Fibroblast of villous mesenchyme (primary cell): Measurements from ENCODE around the gene DAPK2. TPM values are rescaled to one million over a fixed set of nuclear protein-coding genes. Genes with fewer than 3 reads are reported as not detected.
A peak's percentile ranks its signal among the peaks of the same experiment; 100 is the strongest.

ENCODE experiments used
- DNase-seq: peaks from one replicate; pipeline ENCODE4 v3.0.0-alpha.2; 2010; ENCODE audit warnings: low read depth
- H3K4me3 ChIP-seq: 2 replicates; pipeline ENCODE4 v1.5.1; 2011; ENCODE audit warnings: low read depth, mild to moderate bottlenecking, low read length
- total RNA-seq: library from RNA; depleted of rRNA; stranded (reverse); fragments of >200 nt; gene quantifications from 2 replicates; pipeline ENCODE4 v1.2.3, GENCODE V29; 2012
- TF ChIP-seq, protein P1 (sequence below): IDR thresholded peaks from 2 replicates; pipeline ENCODE4 v1.5.1; 2012; ENCODE audit warnings: low read depth, mild to moderate bottlenecking, low read length; ENCODE audit not compliant: insufficient read depth

The DAPK2 gene
- total RNA-seq, 1 donor: 8.2 TPM

DNA sequence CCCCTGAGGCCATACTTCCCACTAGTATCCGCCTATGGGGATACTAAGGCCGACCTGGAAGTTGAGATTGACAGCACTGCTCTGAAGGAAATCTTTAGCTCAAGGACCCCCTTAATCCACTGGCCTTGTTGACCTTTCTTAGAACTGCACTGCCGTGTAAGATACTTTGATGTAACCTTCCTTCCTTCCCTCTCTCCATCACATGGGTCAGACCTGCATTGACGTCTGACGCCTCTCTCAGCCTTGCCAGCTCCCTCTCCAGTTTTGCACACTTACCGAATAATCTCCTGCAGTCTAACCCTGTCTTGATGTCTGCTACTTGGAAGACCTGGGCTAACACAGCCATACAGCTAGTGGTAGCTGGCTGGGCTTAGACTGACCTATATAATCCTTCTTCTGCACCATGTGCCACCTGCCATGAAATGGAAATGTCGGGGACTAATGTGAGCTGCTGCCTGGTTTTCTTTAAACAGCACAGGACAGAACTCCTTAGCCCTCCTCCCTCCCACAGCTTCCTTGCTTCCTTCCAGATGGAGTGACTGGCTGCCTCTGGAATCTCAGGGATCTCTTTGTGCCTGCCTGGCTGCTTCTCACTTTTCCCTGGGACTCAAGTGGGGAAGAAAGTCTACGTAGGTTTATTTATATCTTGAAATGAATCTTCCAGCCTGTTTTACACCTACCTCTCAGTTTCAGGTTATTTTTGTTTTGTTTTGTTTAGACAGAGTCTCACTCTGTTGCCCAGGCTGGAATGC, 173.3 kb downstream of the DAPK2 start:
- TF ChIP-seq, protein P1, sequence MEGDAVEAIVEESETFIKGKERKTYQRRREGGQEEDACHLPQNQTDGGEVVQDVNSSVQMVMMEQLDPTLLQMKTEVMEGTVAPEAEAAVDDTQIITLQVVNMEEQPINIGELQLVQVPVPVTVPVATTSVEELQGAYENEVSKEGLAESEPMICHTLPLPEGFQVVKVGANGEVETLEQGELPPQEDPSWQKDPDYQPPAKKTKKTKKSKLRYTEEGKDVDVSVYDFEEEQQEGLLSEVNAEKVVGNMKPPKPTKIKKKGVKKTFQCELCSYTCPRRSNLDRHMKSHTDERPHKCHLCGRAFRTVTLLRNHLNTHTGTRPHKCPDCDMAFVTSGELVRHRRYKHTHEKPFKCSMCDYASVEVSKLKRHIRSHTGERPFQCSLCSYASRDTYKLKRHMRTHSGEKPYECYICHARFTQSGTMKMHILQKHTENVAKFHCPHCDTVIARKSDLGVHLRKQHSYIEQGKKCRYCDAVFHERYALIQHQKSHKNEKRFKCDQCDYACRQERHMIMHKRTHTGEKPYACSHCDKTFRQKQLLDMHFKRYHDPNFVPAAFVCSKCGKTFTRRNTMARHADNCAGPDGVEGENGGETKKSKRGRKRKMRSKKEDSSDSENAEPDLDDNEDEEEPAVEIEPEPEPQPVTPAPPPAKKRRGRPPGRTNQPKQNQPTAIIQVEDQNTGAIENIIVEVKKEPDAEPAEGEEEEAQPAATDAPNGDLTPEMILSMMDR: no peak

DNA sequence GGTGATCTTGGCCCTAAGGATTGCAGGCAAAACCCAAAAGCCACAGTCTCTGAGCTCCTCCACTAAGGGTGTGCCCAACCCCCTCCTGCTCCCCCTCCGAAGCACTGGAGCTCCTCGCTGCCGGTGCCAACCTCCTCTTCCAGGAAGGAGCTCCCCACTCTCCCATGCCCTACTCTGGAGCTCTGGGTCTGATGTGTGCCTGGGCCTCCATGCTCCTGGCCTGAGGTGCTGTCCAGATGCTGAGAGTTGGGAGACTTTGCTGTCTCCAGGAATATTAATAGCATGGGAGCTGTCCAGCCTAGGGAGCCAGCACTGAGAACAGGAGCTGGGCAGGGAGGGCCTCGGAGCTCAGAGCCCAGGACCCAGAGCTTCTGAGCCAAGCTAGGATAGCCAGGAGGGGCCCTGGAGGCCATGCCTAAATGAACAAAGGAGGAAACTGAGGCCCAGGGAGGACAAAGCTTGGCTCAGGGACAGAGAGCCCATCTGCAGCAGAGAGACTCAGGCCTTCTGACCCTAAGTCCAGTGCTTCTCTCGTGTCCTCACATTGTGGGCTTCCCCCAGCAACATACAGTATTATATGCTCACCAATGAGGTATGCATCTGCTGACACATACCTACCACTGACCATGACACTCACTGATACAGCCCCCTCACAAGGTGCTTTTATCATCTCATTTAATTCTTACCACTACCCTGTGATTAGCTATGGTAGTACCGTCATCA, 175.6 kb downstream of the DAPK2 start:
- DNase-seq: peak; percentile 79
- TF ChIP-seq, protein P1: no peak
- no peak overlapping the region for H3K4me3 ChIP-seq

More for the DNA sequence above, 173.3 kb downstream of the DAPK2 start:
- DNase-seq: no peak
- H3K4me3 ChIP-seq: no peak overlapping the region

DNA sequence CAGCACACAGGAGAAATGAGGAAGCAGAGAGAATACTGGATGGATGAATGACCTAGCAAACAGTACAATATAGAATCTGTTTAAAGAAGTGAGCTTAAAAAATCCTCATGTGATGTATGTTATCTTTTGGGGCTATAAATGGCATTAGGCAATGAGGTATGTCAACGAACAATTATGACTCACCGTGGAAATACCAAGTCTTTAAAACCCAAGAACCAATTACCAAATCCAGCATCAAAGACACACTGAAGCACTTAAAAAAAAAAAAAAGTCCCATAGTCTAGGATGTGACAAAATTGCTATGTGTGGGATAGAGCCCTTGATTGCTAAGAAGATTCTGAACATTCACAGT, 176.3 kb downstream of the DAPK2 start:
- no peak for DNase-seq
- no peak overlapping the region for H3K4me3 ChIP-seq
- TF ChIP-seq, protein P1: no peak

DNA sequence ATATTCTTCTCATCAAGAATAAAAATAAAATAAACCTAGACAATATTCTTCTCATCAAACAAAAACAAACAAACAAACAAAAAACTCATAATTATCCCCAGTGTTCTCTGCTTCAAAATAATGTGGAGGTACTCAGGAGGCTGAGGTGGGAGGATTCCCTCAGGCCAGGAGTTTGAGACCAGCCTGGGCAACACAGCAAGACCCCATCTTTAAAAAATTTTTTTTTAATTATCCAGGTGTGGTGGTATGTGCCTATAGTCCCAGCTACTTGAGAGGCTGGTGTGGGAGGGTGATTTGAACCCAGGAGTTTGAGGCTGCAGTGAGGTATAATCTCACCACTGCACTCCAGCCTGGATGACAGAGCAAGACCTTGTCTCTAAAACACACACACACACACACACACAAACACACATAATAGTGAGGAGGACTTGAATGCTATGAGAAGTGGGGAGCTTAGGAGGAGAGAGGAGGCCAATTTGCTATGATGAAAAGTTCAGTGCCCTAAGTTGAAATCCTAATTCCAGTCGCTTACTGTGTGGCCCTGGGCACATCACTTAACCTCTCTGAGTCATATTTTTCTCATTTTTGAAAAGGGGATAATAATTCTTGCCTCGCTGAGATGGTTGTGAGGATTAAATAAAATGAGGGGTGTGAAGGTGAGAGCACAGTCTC, 176.8 kb downstream of the DAPK2 start:
- TF ChIP-seq, protein P1: no peak
- DNase-seq: no peak
- no peak overlapping the region for H3K4me3 ChIP-seq

DNA sequence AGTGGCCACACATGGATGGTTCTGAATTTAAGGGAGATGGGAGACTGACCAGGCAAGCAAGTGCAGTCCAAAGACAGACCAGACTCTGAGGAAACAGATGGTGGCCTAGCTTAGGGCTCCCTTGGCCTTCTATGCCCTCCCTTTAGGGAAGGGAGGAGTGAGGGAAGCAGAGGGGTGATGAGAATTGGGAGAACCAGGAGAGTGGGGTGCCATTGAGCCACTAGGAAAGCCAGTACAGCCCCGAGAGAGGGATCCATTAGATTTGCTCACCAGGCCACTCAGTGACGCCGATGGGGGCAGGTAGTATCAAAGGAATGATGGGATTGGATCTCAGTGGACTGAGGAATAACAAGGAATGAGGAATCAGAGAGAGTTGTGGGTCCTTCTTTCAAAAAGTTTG, 182.1 kb downstream of the DAPK2 start:
- H3K4me3 ChIP-seq: no peak overlapping the region
- DNase-seq: no peak
- TF ChIP-seq, protein P1: no peak

DNA sequence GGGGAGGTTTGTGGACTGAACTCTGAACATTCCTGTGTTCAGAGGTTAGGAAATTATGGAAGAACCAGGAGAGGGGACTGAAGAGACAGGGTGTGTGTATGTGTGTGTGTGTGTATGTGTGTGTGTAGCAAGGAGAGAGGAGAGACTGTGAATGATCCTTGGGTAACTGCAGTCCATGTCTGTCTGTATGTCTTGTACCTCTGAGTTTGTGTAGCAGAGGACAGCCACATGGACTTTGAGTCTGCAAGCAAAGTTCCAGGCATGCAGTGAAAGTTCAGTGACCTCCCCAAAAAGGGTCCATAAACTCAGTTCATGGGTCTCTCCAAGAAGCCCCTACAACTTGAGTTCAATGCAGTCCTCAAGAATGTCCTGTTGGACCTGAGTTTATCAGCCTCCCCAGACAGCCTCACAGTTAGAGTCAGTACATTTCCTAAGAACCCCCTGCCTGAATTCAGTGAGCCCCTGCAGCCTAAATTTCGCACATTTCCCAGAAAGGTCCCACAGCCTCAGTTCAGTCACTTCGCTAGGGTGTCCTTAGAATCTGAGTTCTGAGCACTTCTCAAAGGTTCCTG, 184.3 kb downstream of the DAPK2 start:
- no peak overlapping the region for H3K4me3 ChIP-seq
- no peak for DNase-seq
- TF ChIP-seq, protein P1: no peak
